Gastrocnemius medialis (tissue), 4 donors: Measurements from ENCODE around the gene AMMECR1.

Experiments used
- POLR2A ChIP-seq, 2 donors: fragments of 450-650 bp; IDR thresholded peaks; one replicate each; pipeline ENCODE4 v1.6.1; 2017; ENCODE audit warnings: antibody characterized with exemption in 2 of 2, mild to moderate bottlenecking in 2 of 2, moderate library complexity in 2 of 2
- TF ChIP-seq, protein P1 (sequence below), 5 experiments: fragments of 450-650 bp in 3 of 5; fragments of 200-600 bp in 2 of 5; sonication (generic) in 2 of 5; IDR thresholded peaks in 4 of 5; conservative IDR thresholded peaks in 1 of 5; 1 replicate in 4 of 5; 2 replicates in 1 of 5; pipeline ENCODE4 v1.5.1; 2016 to 2019; ENCODE audit warnings: antibody characterized with exemption in 5 of 5, mild to moderate bottlenecking in 3 of 5, moderate library complexity in 3 of 5

GRCh38 chrX:110286106-110286505 is 31.8 kb downstream of the AMMECR1 start:
- TF ChIP-seq, protein P1, sequence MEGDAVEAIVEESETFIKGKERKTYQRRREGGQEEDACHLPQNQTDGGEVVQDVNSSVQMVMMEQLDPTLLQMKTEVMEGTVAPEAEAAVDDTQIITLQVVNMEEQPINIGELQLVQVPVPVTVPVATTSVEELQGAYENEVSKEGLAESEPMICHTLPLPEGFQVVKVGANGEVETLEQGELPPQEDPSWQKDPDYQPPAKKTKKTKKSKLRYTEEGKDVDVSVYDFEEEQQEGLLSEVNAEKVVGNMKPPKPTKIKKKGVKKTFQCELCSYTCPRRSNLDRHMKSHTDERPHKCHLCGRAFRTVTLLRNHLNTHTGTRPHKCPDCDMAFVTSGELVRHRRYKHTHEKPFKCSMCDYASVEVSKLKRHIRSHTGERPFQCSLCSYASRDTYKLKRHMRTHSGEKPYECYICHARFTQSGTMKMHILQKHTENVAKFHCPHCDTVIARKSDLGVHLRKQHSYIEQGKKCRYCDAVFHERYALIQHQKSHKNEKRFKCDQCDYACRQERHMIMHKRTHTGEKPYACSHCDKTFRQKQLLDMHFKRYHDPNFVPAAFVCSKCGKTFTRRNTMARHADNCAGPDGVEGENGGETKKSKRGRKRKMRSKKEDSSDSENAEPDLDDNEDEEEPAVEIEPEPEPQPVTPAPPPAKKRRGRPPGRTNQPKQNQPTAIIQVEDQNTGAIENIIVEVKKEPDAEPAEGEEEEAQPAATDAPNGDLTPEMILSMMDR (IDR thresholded peaks at IDR 0.05 in 4 of 5, conservative IDR thresholded peaks at IDR 0.05 in 1 of 5), result no peak
- no peak for TF ChIP-seq POLR2A (IDR thresholded peaks at IDR 0.05)
